ENCODE measurements around the gene PACRG.

- TF ChIP-seq EZH2 (IDR thresholded peaks at IDR 0.05; ENCODE audit: insufficient read depth, poor library complexity, severe bottlenecking) = no peak
- no peak for TF ChIP-seq EZH2phosphoT487 (IDR thresholded peaks at IDR 0.05; ENCODE audit: insufficient read depth, low read depth)
Observed at GRCh38 chr6:163253556-163254213, 525.9 kb downstream of the PACRG start.
